ENCODE measurements around the gene TBC1D22A.

- TF ChIP-seq CTCF (IDR thresholded peaks at IDR 0.05) (no peak), POLR2A (IDR thresholded peaks at IDR 0.05) (no peak)
Measured at GRCh38 chr22:47055073-47055355, 292.6 kb downstream of the TBC1D22A start.

All from heart left ventricle (tissue), 13 donors.